ENCODE measurements around the gene RAB7A.
"Not testable (repeated sequence)": the region's sequence is repeated elsewhere in the genome, so short reads cannot be mapped to it uniquely, and the experiment has no call there.

RAB7A gene

GRCh38 chr3:128712848-128713247 lies 13.1 kb upstream of the RAB7A start:
- no peak for DNase-seq (ENCODE audit: low read depth)

GRCh38 chr3:128714887-128715491 lies 11.0 kb upstream of the RAB7A start:
- DNase-seq (ENCODE audit: low read depth) = no peak

GRCh38 chr3:128718892-128719291 lies 7.1 kb upstream of the RAB7A start:
- not testable (repeated sequence) for DNase-seq (ENCODE audit: low read depth)

GRCh38 chr3:128720891-128721290 lies 5.1 kb upstream of the RAB7A start:
- no peak for DNase-seq (ENCODE audit: low read depth)

- no peak for DNase-seq (ENCODE audit: low read depth)
These were observed 2.5 kb upstream of the RAB7A start for GRCh38 chr3:128723477-128723876.

GRCh38 chr3:128725547-128726022 lies 398 bp upstream of the RAB7A start:
- DNase-seq (ENCODE audit: low read depth) = no peak

- no peak for DNase-seq (ENCODE audit: low read depth)
These were observed 1.1 kb downstream of the RAB7A start for GRCh38 chr3:128727059-128727458.

- no peak for DNase-seq (ENCODE audit: low read depth)
These were observed 1.5 kb downstream of the RAB7A start for GRCh38 chr3:128727485-128727884.

- DNase-seq (ENCODE audit: low read depth) = no peak
These were observed 2.0 kb downstream of the RAB7A start for GRCh38 chr3:128727996-128728395.

- DNase-seq (ENCODE audit: low read depth) = not testable (repeated sequence)
These were observed 2.5 kb downstream of the RAB7A start for GRCh38 chr3:128728521-128728920.

GRCh38 chr3:128730471-128730870 lies 4.5 kb downstream of the RAB7A start:
- DNase-seq (ENCODE audit: low read depth) = peak; percentile 19

GRCh38 chr3:128734523-128735189 lies 8.7 kb downstream of the RAB7A start:
- DNase-seq (ENCODE audit: low read depth) = no peak

GRCh38 chr3:128735287-128735686 lies 9.3 kb downstream of the RAB7A start:
- no peak for DNase-seq (ENCODE audit: low read depth)

- DNase-seq (ENCODE audit: low read depth) = no peak
These were observed 9.9 kb downstream of the RAB7A start for GRCh38 chr3:128735884-128736283.

- DNase-seq (ENCODE audit: low read depth) = peak; percentile 10
These were observed 10.6 kb downstream of the RAB7A start for GRCh38 chr3:128736601-128737000.

- no peak for DNase-seq (ENCODE audit: low read depth)
These were observed 14.6 kb downstream of the RAB7A start for GRCh38 chr3:128740621-128741020.

GRCh38 chr3:128742821-128743594 lies 17.0 kb downstream of the RAB7A start:
- DNase-seq (ENCODE audit: low read depth) = no peak

GRCh38 chr3:128745742-128746141 lies 19.8 kb downstream of the RAB7A start:
- DNase-seq (ENCODE audit: low read depth) = no peak

- DNase-seq (ENCODE audit: low read depth) = no peak
These were observed 20.9 kb downstream of the RAB7A start for GRCh38 chr3:128746881-128747280.

- DNase-seq (ENCODE audit: low read depth) = no peak
These were observed 22.6 kb downstream of the RAB7A start for GRCh38 chr3:128748557-128748956.

- DNase-seq (ENCODE audit: low read depth) = no peak
These were observed 23.1 kb downstream of the RAB7A start for GRCh38 chr3:128749035-128749434.

GRCh38 chr3:128749561-128749960 lies 23.6 kb downstream of the RAB7A start:
- DNase-seq (ENCODE audit: low read depth) = not testable (repeated sequence)

GRCh38 chr3:128753715-128754114 lies 27.7 kb downstream of the RAB7A start:
- no peak for DNase-seq (ENCODE audit: low read depth)

Data from fibroblast of gingiva (primary cell).